Measurements from ENCODE around the gene FBXL5.
"Not testable (repeated sequence)": the region's sequence is repeated elsewhere in the genome, so short reads cannot be mapped to it uniquely, and the experiment has no call there.

Gene FBXL5

GRCh38 chr4:15651676-15652075 is 3.5 kb downstream of the FBXL5 start:
- H3K9me3 ChIP-seq (ENCODE audit: control insufficient read depth, insufficient read depth, low read length), result no peaks in the 10 kb centered on the region
- no peaks in the 10 kb centered on the region for H3K36me3 ChIP-seq (ENCODE audit: insufficient read depth, low read length)
- no peak overlapping the region for H3K9ac ChIP-seq (ENCODE audit: low read depth, low read length)
- H3K4me1 ChIP-seq (ENCODE audit: insufficient read depth, low read length), result peaks cover 18% of the 10 kb centered on the region

GRCh38 chr4:15649914-15650545 is 5.1 kb downstream of the FBXL5 start:
- Histone ChIP-seq H3K9me3 (ENCODE audit: control insufficient read depth, insufficient read depth, low read length) (no peaks in the 10 kb centered on the region), H3K9ac (ENCODE audit: low read depth, low read length) (no peak overlapping the region), H3K36me3 (ENCODE audit: insufficient read depth, low read length) (no peaks in the 10 kb centered on the region), H3K4me1 (ENCODE audit: insufficient read depth, low read length) (peaks cover 12% of the 10 kb centered on the region)

GRCh38 chr4:15648600-15648999 is 6.6 kb downstream of the FBXL5 start:
- H3K36me3 ChIP-seq (ENCODE audit: insufficient read depth, low read length), result no peaks in the 10 kb centered on the region
- peaks cover 12% of the 10 kb centered on the region for H3K4me1 ChIP-seq (ENCODE audit: insufficient read depth, low read length)
- H3K9ac ChIP-seq (ENCODE audit: low read depth, low read length), result no peak overlapping the region

GRCh38 chr4:15638418-15638817 is 16.7 kb downstream of the FBXL5 start:
- no peaks in the 10 kb centered on the region for H3K36me3 ChIP-seq (ENCODE audit: insufficient read depth, low read length)
- no peaks in the 10 kb centered on the region for H3K4me1 ChIP-seq (ENCODE audit: insufficient read depth, low read length)
- no peaks in the 10 kb centered on the region for H3K9me3 ChIP-seq (ENCODE audit: control insufficient read depth, insufficient read depth, low read length)
- H3K9ac ChIP-seq (ENCODE audit: low read depth, low read length), result no peak overlapping the region

More at GRCh38 chr4:15648600-15648999, 6.6 kb downstream of the FBXL5 start:
- no peaks in the 10 kb centered on the region for H3K9me3 ChIP-seq (ENCODE audit: control insufficient read depth, insufficient read depth, low read length)

- Histone ChIP-seq H3K9me3 (ENCODE audit: control insufficient read depth, insufficient read depth, low read length) (no peaks in the 10 kb centered on the region), H3K9ac (ENCODE audit: low read depth, low read length) (no peak overlapping the region), H3K36me3 (ENCODE audit: insufficient read depth, low read length) (no peaks in the 10 kb centered on the region), H3K4me1 (ENCODE audit: insufficient read depth, low read length) (no peaks in the 10 kb centered on the region)
Observed at GRCh38 chr4:15636818-15637217, 18.3 kb downstream of the FBXL5 start.

GRCh38 chr4:15617407-15617806 is 37.8 kb downstream of the FBXL5 start:
- not testable (repeated sequence) for H3K9ac ChIP-seq (ENCODE audit: low read depth, low read length); H3K36me3 ChIP-seq (ENCODE audit: insufficient read depth, low read length); H3K4me1 ChIP-seq (ENCODE audit: insufficient read depth, low read length)
- H3K9me3 ChIP-seq (ENCODE audit: control insufficient read depth, insufficient read depth, low read length), result peaks cover 11% of the 10 kb centered on the region

- not testable (repeated sequence) for H3K4me1 ChIP-seq (ENCODE audit: insufficient read depth, low read length); H3K9me3 ChIP-seq (ENCODE audit: control insufficient read depth, insufficient read depth, low read length); H3K36me3 ChIP-seq (ENCODE audit: insufficient read depth, low read length); H3K9ac ChIP-seq (ENCODE audit: low read depth, low read length)
Observed at GRCh38 chr4:15614891-15615290, 40.3 kb downstream of the FBXL5 start.

GRCh38 chr4:15612136-15612535 is 43.0 kb downstream of the FBXL5 start:
- Histone ChIP-seq H3K9ac (ENCODE audit: low read depth, low read length) (no peak overlapping the region), H3K36me3 (ENCODE audit: insufficient read depth, low read length) (peaks cover 3% of the 10 kb centered on the region; the same call in 1 of the 2 replicates), H3K9me3 (ENCODE audit: control insufficient read depth, insufficient read depth, low read length) (no peaks in the 10 kb centered on the region), H3K4me1 (ENCODE audit: insufficient read depth, low read length) (no peaks in the 10 kb centered on the region)

GRCh38 chr4:15610855-15611254 is 44.3 kb downstream of the FBXL5 start:
- Histone ChIP-seq H3K9ac (ENCODE audit: low read depth, low read length) (no peak overlapping the region), H3K4me1 (ENCODE audit: insufficient read depth, low read length) (peaks cover 2% of the 10 kb centered on the region; the same call in 1 of the 2 replicates), H3K36me3 (ENCODE audit: insufficient read depth, low read length) (peaks cover 3% of the 10 kb centered on the region; the same call in 1 of the 2 replicates), H3K9me3 (ENCODE audit: control insufficient read depth, insufficient read depth, low read length) (no peaks in the 10 kb centered on the region)

GRCh38 chr4:15605537-15605936 is 49.6 kb downstream of the FBXL5 start:
- no peaks in the 10 kb centered on the region for H3K9me3 ChIP-seq (ENCODE audit: control insufficient read depth, insufficient read depth, low read length)
- peaks cover 8% of the 10 kb centered on the region; the same call in 1 of the 2 replicates for H3K4me1 ChIP-seq (ENCODE audit: insufficient read depth, low read length)
- H3K36me3 ChIP-seq (ENCODE audit: insufficient read depth, low read length), result peaks cover 2% of the 10 kb centered on the region
- H3K9ac ChIP-seq (ENCODE audit: low read depth, low read length), result no peak overlapping the region

- peaks cover 5% of the 10 kb centered on the region for H3K36me3 ChIP-seq (ENCODE audit: insufficient read depth, low read length)
- no peaks in the 10 kb centered on the region for H3K9me3 ChIP-seq (ENCODE audit: control insufficient read depth, insufficient read depth, low read length)
- H3K9ac ChIP-seq (ENCODE audit: low read depth, low read length), result no peak overlapping the region
- peaks cover 8% of the 10 kb centered on the region; the same call in 1 of the 2 replicates for H3K4me1 ChIP-seq (ENCODE audit: insufficient read depth, low read length)
Observed at GRCh38 chr4:15601862-15602261, 53.3 kb downstream of the FBXL5 start.

- Histone ChIP-seq H3K9ac (ENCODE audit: low read depth, low read length) (no peak overlapping the region), H3K9me3 (ENCODE audit: control insufficient read depth, insufficient read depth, low read length) (no peaks in the 10 kb centered on the region), H3K4me1 (ENCODE audit: insufficient read depth, low read length) (no peaks in the 10 kb centered on the region), H3K36me3 (ENCODE audit: insufficient read depth, low read length) (peaks cover 5% of the 10 kb centered on the region)
Observed at GRCh38 chr4:15600176-15600575, 55.0 kb downstream of the FBXL5 start.

GRCh38 chr4:15598644-15599043 is 56.5 kb downstream of the FBXL5 start:
- Histone ChIP-seq H3K9ac (ENCODE audit: low read depth, low read length) (no peak overlapping the region), H3K9me3 (ENCODE audit: control insufficient read depth, insufficient read depth, low read length) (no peaks in the 10 kb centered on the region), H3K36me3 (ENCODE audit: insufficient read depth, low read length) (peaks cover 5% of the 10 kb centered on the region), H3K4me1 (ENCODE audit: insufficient read depth, low read length) (no peaks in the 10 kb centered on the region)

- H3K9me3 ChIP-seq (ENCODE audit: control insufficient read depth, insufficient read depth, low read length), result no peaks in the 10 kb centered on the region
- no peak overlapping the region for H3K9ac ChIP-seq (ENCODE audit: low read depth, low read length)
- H3K36me3 ChIP-seq (ENCODE audit: insufficient read depth, low read length), result peaks cover 3% of the 10 kb centered on the region; the same call in 1 of the 2 replicates
- H3K4me1 ChIP-seq (ENCODE audit: insufficient read depth, low read length), result 0 out of 2 replicates have a peak, but pooled peaks cover 6% of the 10 kb centered on the region
Observed at GRCh38 chr4:15592799-15593198, 62.4 kb downstream of the FBXL5 start.

GRCh38 chr4:15587649-15588048 is 67.5 kb downstream of the FBXL5 start:
- Histone ChIP-seq H3K4me1 (ENCODE audit: insufficient read depth, low read length) (0 out of 2 replicates have a peak, but pooled peaks cover 6% of the 10 kb centered on the region), H3K9me3 (ENCODE audit: control insufficient read depth, insufficient read depth, low read length) (peaks cover 2% of the 10 kb centered on the region; the same call in 1 of the 2 replicates), H3K36me3 (ENCODE audit: insufficient read depth, low read length) (no peaks in the 10 kb centered on the region), H3K9ac (ENCODE audit: low read depth, low read length) (no peak overlapping the region)
